Aorta (tissue), 5 donors: ENCODE results near the gene CIBAR2. TPM values are rescaled to one million over a fixed set of nuclear protein-coding genes. Genes with fewer than 3 reads are reported as not detected.
"Not testable (repeated sequence)": the region's sequence is repeated elsewhere in the genome, so short reads cannot be mapped to it uniquely, and the experiment has no call there.

ENCODE experiments used
- ATAC-seq: fragments of 200-7000 bp; cut with Tn5 transposase; one replicate; pipeline ENCODE4 v1.9.1; 2022; ENCODE audit warnings: moderate library complexity; ENCODE audit not compliant: low FRiP score
- DNase-seq, 2 donors: peaks; one replicate each; pipeline ENCODE4 v3.0.0-alpha.2; 2020
- H3K27ac ChIP-seq, 2 donors: one replicate each; pipeline ENCODE4 v1.5.1; 2013; ENCODE audit warnings: low read length in 2 of 2, mild to moderate bottlenecking in 2 of 2, moderate library complexity in 2 of 2, control low read depth in 1 of 2, inconsistent platforms in 1 of 2, low read depth in 1 of 2
- H3K27me3 ChIP-seq, 2 donors: one replicate each; pipeline ENCODE4 v1.6.1; 2013; ENCODE audit warnings: control low read depth in 1 of 2, low read length in 1 of 2, mild to moderate bottlenecking in 1 of 2, moderate library complexity in 1 of 2; ENCODE audit not compliant: insufficient read depth in 2 of 2, control insufficient read depth in 1 of 2
- H3K36me3 ChIP-seq, 2 donors: one replicate each; pipeline ENCODE4 v1.6.1; 2013; ENCODE audit warnings: control low read depth in 1 of 2, low read length in 1 of 2, mild to moderate bottlenecking in 1 of 2; ENCODE audit not compliant: insufficient read depth in 2 of 2, control insufficient read depth in 1 of 2
- H3K4me1 ChIP-seq, 2 donors: one replicate each; pipeline ENCODE4 v1.6.1; 2013; ENCODE audit warnings: low read length in 2 of 2, control low read depth in 1 of 2, mild to moderate bottlenecking in 1 of 2, moderate library complexity in 1 of 2; ENCODE audit not compliant: insufficient read depth in 2 of 2, control insufficient read depth in 1 of 2
- H3K4me3 ChIP-seq, 2 donors: one replicate each; pipeline ENCODE4 v1.5.1; 2013; ENCODE audit warnings: low read length in 2 of 2, control low read depth in 1 of 2, mild to moderate bottlenecking in 1 of 2
- H3K9me3 ChIP-seq: one replicate; pipeline ENCODE4 v1.6.1; 2013; ENCODE audit warnings: mild to moderate bottlenecking, low read length; ENCODE audit not compliant: control insufficient read depth
- WGBS, 2 donors: extraction: QIAGEN DNeasy Blood & Tissue Kit; methylation state at CpG; one replicate each; pipeline ENCODE4 v1.1.7; 2013; 5-methylcytosine and 5-hydroxymethylcytosine counted together
- intact Hi-C, 2 donors: fragments of 100-400 bp; cut with DNase I; formaldehyde crosslinking; loops; one replicate each; pipeline versions ENCODE4 v1.14.2 to v1.15.0; 2022
- polyA plus RNA-seq, 2 donors: library from polyadenylated mRNA; stranded (reverse); fragments of 200-250 nt; gene quantifications; one replicate each; pipeline ENCODE4 v1.2.3, GENCODE V29; 2013
- total RNA-seq, 2 donors: library from RNA; stranded (reverse); fragmentation: NEBNext Ultra II Directional; extraction: Animal tissue kit (Norgen Biotek cat#: 25700); gene quantifications; one replicate each; pipeline ENCODE4 v1.2.1, GENCODE V29; 2021
- donor health status: healthy with polysubstance abuse.
- donor health status: Bipolar disorder and iron deficiency.
- donor health status: DM: no; HTN: no; CAD: no.
- donor health status: DM: no; HTN: no; CAD: no.
- donor health status: DM: yes; HTN: yes; CAD: no.

Gene CIBAR2
- total and polyA plus RNA-seq, 4 donors, result 0.57 TPM; not detected in 3

- DNase-seq, result peak; percentile 74 to 92
- H3K4me3 ChIP-seq, result no peak overlapping the region
- peak overlapping the region; percentile 66 to 71 for H3K27ac ChIP-seq
- no peaks in the 10 kb centered on the region for H3K36me3 ChIP-seq
- peak; percentile 54 for ATAC-seq
- H3K4me1 ChIP-seq, result peaks cover 3 to 7% of the 10 kb centered on the region in 2 donors
- no peaks in the 10 kb centered on the region for H3K9me3 ChIP-seq
- intact Hi-C loops, result loop anchor here in 1 of 2 donors (5.0 kb wide), 1 partner anchor 40 kb away; no protein-coding TSS in a partner anchor
- no peaks in the 10 kb centered on the region for H3K27me3 ChIP-seq
- WGBS, 2 donors, result 6 to 9% methylated on average over 20 of the region's 20 CpGs
Measured at GRCh38 chr16:85126705-85127378, 14.6 kb upstream of the CIBAR2 start.

- ATAC-seq (no peak), DNase-seq (no peak)
- intact Hi-C loops, result loop anchor here in 1 of 2 donors (5.0 kb wide), 1 partner anchor 41 kb away; no protein-coding TSS in a partner anchor
- no peaks in the 10 kb centered on the region for H3K27me3 ChIP-seq
- WGBS, 2 donors, result 38 to 44% methylated on average over 12 of the region's 12 CpGs
- H3K9me3 ChIP-seq, result no peaks in the 10 kb centered on the region
- peaks cover 3 to 7% of the 10 kb centered on the region in 2 donors for H3K4me1 ChIP-seq
- H3K4me3 ChIP-seq, result no peak overlapping the region
- H3K27ac ChIP-seq, result peak overlapping the region; percentile 66 to 71
- H3K36me3 ChIP-seq, result no peaks in the 10 kb centered on the region
Measured at GRCh38 chr16:85126394-85126704, 14.1 kb upstream of the CIBAR2 start.

- Histone ChIP-seq H3K36me3 (no peaks in the 10 kb centered on the region), H3K27ac (peak overlapping the region in 1 of 2 donors; percentile 65), H3K4me3 (no peak overlapping the region), H3K27me3 (no peaks in the 10 kb centered on the region), H3K9me3 (no peaks in the 10 kb centered on the region), H3K4me1 (peaks cover under 1 to 7% of the 10 kb centered on the region in 2 donors)
- intact Hi-C loops, result loop anchor here in 1 of 2 donors (5.0 kb wide), 1 partner anchor 42 kb away; no protein-coding TSS in a partner anchor
- ATAC-seq (no peak), DNase-seq (no peak)
- WGBS, 2 donors, result 58 to 60% methylated on average over 16 of the region's 16 CpGs
Measured at GRCh38 chr16:85125570-85126393, 13.5 kb upstream of the CIBAR2 start.

GRCh38 chr16:85124636-85125346 is 12.5 kb upstream of the CIBAR2 start:
- H3K9me3 ChIP-seq, result no peaks in the 10 kb centered on the region
- peak overlapping the region in 1 of 2 donors; percentile 30 for H3K27ac ChIP-seq
- peaks cover 0 to 5% of the 10 kb centered on the region in 2 donors for H3K4me1 ChIP-seq
- 64 to 77% methylated on average over 11 of the region's 11 CpGs for WGBS, 2 donors
- H3K27me3 ChIP-seq, result no peaks in the 10 kb centered on the region
- ATAC-seq, result no peak
- H3K4me3 ChIP-seq, result no peak overlapping the region
- no peak for DNase-seq
- intact Hi-C loops, result loop anchor here in 1 of 2 donors (5.0 kb wide), 1 partner anchor 43 kb away; no protein-coding TSS in a partner anchor
- H3K36me3 ChIP-seq, result no peaks in the 10 kb centered on the region

- Histone ChIP-seq H3K4me3 (no peak overlapping the region), H3K27me3 (no peaks in the 10 kb centered on the region), H3K4me1 (peaks cover 0 to 4% of the 10 kb centered on the region in 2 donors), H3K36me3 (no peaks in the 10 kb centered on the region), H3K27ac (peak overlapping the region in 1 of 2 donors; percentile 92), H3K9me3 (no peaks in the 10 kb centered on the region)
- 12 to 29% methylated on average over 34 of the region's 34 CpGs for WGBS, 2 donors
- intact Hi-C loops, result no loop called here
- DNase-seq, result peak; percentile 90 to 95
- ATAC-seq, result peak; percentile 90
Measured at GRCh38 chr16:85123891-85124635, 11.8 kb upstream of the CIBAR2 start.

DNA sequence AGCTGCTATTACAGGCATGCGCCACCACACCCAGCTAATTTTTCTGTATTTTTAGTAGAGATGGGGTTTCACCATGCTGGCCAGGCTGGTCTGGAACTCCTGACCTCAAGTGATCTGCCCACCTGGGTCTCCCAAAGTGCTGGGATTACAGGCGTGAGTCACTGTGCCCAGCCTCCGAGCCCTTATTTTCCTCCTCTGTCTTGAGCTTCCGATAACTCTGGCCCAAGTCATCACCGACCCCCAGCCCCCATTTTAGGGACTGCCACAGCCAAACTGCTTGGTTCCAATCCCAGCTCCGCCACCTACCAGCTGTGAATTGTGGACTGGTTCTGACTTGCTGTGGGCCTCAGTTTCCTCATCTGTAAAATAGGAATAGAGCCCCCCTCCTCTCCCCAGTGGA is 11.2 kb upstream of the CIBAR2 start:
- H3K4me3 ChIP-seq, DNase-seq, H3K9me3 ChIP-seq, intact Hi-C loops, H3K36me3 ChIP-seq, H3K27me3 ChIP-seq, ATAC-seq, H3K4me1 ChIP-seq: not testable (repeated sequence)
- H3K27ac ChIP-seq, result peak overlapping the region in 1 of 2 donors; percentile 92
- WGBS, 2 donors, result 89 to 95% methylated on average over 6 of the region's 6 CpGs

- WGBS, 2 donors, result 86 to 91% methylated on average over 4 of the region's 4 CpGs
- DNase-seq (no peak), ATAC-seq (no peak)
- no peak overlapping the region for H3K27ac ChIP-seq
- no peak overlapping the region for H3K4me3 ChIP-seq
- H3K27me3 ChIP-seq, result no peaks in the 10 kb centered on the region
- intact Hi-C loops, result no loop called here
- no peaks in the 10 kb centered on the region for H3K9me3 ChIP-seq
- no peaks in the 10 kb centered on the region for H3K36me3 ChIP-seq
- H3K4me1 ChIP-seq, result no peaks in the 10 kb centered on the region
Measured at GRCh38 chr16:85120006-85120340, 7.7 kb upstream of the CIBAR2 start.

DNA sequence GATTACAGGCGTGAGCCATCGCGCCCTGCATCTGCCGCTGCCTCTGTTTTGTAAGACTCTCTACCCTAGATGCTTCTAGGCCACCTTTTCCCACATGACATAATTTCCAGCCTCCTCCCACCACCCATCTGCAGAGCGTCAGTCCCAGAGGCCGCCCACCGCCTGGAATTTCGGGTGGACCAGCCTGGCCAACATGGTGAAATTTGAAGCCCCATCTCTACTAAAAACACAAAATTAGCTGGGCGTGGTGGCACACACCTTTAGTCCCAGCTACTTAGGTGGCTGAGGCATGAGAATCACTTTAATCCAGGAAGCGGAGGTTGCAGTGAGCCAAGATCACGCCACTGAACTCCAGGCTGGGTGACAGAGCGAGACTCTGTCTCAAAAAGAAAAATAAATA is 5.1 kb upstream of the CIBAR2 start:
- intact Hi-C loops, result loop anchor here (5.0 to 10.0 kb wide), 4 partner anchors 47 to 487 kb away; no protein-coding TSS in a partner anchor
- Histone ChIP-seq H3K9me3 (no peaks in the 10 kb centered on the region), H3K4me1 (no peaks in the 10 kb centered on the region), H3K27ac (no peak overlapping the region), H3K4me3 (no peak overlapping the region), H3K27me3 (no peaks in the 10 kb centered on the region), H3K36me3 (no peaks in the 10 kb centered on the region)
- 89 to 99% methylated on average over 12 of the region's 12 CpGs for WGBS, 2 donors
- ATAC-seq (no peak), DNase-seq (no peak)
